Measurements from ENCODE around the gene BEX1. TPM values are rescaled to one million over a fixed set of nuclear protein-coding genes. Genes with fewer than 3 reads are reported as not detected.

The BEX1 gene
- total and polyA plus RNA-seq, 9 of the 15 experiments (the other 6 are each of a cell fraction or from before 2014, with no cell fraction given) = not detected

DNA sequence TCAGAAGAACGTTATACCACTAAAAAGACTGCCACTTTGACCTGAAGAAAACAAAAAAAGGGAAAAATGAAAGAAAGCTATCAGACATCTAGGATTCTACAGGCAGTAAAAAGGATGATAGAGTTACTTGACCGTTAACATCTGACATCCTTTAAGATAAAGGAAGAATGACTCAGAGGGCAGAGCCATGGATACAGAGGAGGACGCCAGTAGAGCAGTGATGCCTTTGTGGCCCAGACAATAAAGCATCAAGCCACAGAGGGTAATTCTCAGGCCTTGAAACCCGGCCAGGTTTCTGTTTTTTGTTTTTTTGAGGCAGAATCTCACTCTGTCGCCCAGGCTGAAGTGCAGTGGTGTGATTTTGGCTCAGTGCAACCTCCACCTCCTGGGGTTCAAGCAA is 9.5 kb upstream of the BEX1 start (continued):
- TF ChIP-seq FOSL1 (tag; conservative IDR thresholded peaks at IDR 0.05) (peak; percentile 63), ZBTB5 (IDR thresholded peaks at IDR 0.05) (no peak)

DNA sequence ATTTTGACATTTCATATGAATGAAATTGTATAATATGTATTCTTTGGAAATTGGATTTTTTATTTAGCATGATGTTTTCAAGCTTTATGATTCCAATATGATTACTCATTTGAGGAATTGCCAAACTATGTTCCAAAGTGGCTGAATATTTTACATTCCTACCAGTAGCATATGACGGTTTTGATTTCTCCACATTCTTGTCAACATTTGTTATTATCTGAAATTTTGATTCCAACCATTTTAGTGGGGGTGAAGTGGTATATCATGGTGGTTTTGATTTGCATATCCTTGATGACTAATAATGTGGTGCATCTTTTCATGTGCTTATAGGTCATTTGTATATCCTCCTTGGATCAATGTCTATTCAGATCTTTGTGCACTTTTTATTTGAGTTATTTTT is 2.6 kb upstream of the BEX1 start:
- intact Hi-C loops (cut with micrococcal nuclease) = no loop called here
- POLR2A ChIA-PET = no interaction called here
- Histone ChIP-seq H2AFZ (ENCODE audit: low read depth, low read length) (no peak overlapping the region), H3K27me3 (ENCODE audit: control insufficient read depth in 2 of 2, insufficient read depth in 2 of 2, low read length in 2 of 2) (peaks cover 0 to 3% of the 10 kb centered on the region in 2 experiments; a peak in 1 of 5 replicates), H3K27ac (ENCODE audit: extremely low read depth, low read depth, low read length) (no peak overlapping the region), H3K9ac (ENCODE audit: insufficient read depth in 1 of 2, low read depth in 2 of 2, low read length in 2 of 2) (no peak overlapping the region), H3K9me1 (ENCODE audit: control insufficient read depth, insufficient read depth, low read length) (no peaks in the 10 kb centered on the region), H3K36me3 (ENCODE audit: control insufficient read depth, insufficient read depth, low read length) (no peaks in the 10 kb centered on the region), H3K9me3 (replicated peaks; ENCODE audit: control insufficient read depth, insufficient read depth, low read depth, low read length) (no peaks in the 10 kb centered on the region), H3K4me2 (ENCODE audit: insufficient read depth, low read length) (no peak overlapping the region), H3K4me3 (no peak overlapping the region), H3K4me1 (replicated peaks in 1 of 2; ENCODE audit: control insufficient read depth in 2 of 2, insufficient read depth in 2 of 2, low read length in 2 of 2) (peaks cover 0 to 8% of the 10 kb centered on the region in 2 experiments; a peak in 1 of 5 replicates), H3K79me2 (ENCODE audit: control insufficient read depth, insufficient read depth, low read length) (no peaks in the 10 kb centered on the region), H4K20me1 (replicated peaks; ENCODE audit: control insufficient read depth, insufficient read depth, low read length) (no peaks in the 10 kb centered on the region)
- BruUV-seq (replicated peaks) = no TSS peak
- DNase-seq (ENCODE audit: extremely low read depth in 1 of 4, low spot score in 3 of 4) (no peak), ATAC-seq (no peak), FAIRE-seq (no peak)
- WGBS (ENCODE audit: insufficient coverage, low coverage, missing lambda C conversion rate) = 5% methylated on average over 1 of the region's 1 CpG
- in situ Hi-C loops (cut with MboI) = no loop called here
- CTCF ChIA-PET (ENCODE audit: low intra/inter-chr PET ratio) = no interaction called here
- TF ChIP-seq ZFPM2 (CRISPR knock-in tag; IDR thresholded peaks at IDR 0.05) = no peak
- TF ChIP-seq ZFP30 (CRISPR knock-in tag; IDR thresholded peaks at IDR 0.05; ENCODE audit: borderline replicate concordance) = no peak
- TF ChIP-seq LCOR (CRISPR knock-in tag; IDR thresholded peaks at IDR 0.05) = no peak
- TF ChIP-seq RAD21 (CRISPR knock-in tag; conservative IDR thresholded peaks at IDR 0.05 in 1 of 2, IDR thresholded peaks at IDR 0.05 in 1 of 2) = no peak
- no peak for TF ChIP-seq SMARCB1 (IDR thresholded peaks at IDR 0.05; ENCODE audit: insufficient read length, low read depth)
- TF ChIP-seq SIX5 (IDR thresholded peaks at IDR 0.05; ENCODE audit: borderline replicate concordance in 1 of 2, insufficient read depth in 1 of 2, low read depth in 1 of 2, low read length in 2 of 2) = no peak
- no peak for TF ChIP-seq ZNF197 (CRISPR knock-in tag; IDR thresholded peaks at IDR 0.05; ENCODE audit: low read depth)
- no peak for TF ChIP-seq GABPA (tag; conservative IDR thresholded peaks at IDR 0.05; ENCODE audit: low read depth)
- no peak for TF ChIP-seq STAT5A (IDR thresholded peaks at IDR 0.05; ENCODE audit: borderline replicate concordance, low read length)
- TF ChIP-seq, protein P1, sequence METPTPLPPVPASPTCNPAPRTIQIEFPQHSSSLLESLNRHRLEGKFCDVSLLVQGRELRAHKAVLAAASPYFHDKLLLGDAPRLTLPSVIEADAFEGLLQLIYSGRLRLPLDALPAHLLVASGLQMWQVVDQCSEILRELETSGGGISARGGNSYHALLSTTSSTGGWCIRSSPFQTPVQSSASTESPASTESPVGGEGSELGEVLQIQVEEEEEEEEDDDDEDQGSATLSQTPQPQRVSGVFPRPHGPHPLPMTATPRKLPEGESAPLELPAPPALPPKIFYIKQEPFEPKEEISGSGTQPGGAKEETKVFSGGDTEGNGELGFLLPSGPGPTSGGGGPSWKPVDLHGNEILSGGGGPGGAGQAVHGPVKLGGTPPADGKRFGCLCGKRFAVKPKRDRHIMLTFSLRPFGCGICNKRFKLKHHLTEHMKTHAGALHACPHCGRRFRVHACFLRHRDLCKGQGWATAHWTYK (CRISPR knock-in tag; IDR thresholded peaks at IDR 0.05) = no peak
- TF ChIP-seq TCFL5 (CRISPR knock-in tag; conservative IDR thresholded peaks at IDR 0.05) = no peak
- no peak for TF ChIP-seq FOSL1 (tag; conservative IDR thresholded peaks at IDR 0.05)
- no peak for TF ChIP-seq SP1 (CRISPR knock-in tag; IDR thresholded peaks at IDR 0.05)
- TF ChIP-seq, protein P2, sequence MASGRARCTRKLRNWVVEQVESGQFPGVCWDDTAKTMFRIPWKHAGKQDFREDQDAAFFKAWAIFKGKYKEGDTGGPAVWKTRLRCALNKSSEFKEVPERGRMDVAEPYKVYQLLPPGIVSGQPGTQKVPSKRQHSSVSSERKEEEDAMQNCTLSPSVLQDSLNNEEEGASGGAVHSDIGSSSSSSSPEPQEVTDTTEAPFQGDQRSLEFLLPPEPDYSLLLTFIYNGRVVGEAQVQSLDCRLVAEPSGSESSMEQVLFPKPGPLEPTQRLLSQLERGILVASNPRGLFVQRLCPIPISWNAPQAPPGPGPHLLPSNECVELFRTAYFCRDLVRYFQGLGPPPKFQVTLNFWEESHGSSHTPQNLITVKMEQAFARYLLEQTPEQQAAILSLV (tag; IDR thresholded peaks at IDR 0.05) = no peak
- no peak for TF ChIP-seq ZNF695 (CRISPR knock-in tag; IDR thresholded peaks at IDR 0.05)
